B cell (primary cell): ENCODE measurements around the gene CDC42BPB. TPM values are rescaled to one million over a fixed set of nuclear protein-coding genes. Genes with fewer than 3 reads are reported as not detected.

ENCODE experiments used
- ATAC-seq: fragments of 200-7000 bp; cut with Tn5 transposase; one replicate; pipeline ENCODE4 v1.10.0; 2021; ENCODE audit warnings: low read depth, mild to moderate bottlenecking, moderate number of reproducible peaks, moderate library complexity
- CTCF ChIA-PET: fragments of 350-600 bp; sonication (Branson Sonifier 250); formaldehyde crosslinking; loops from one replicate; lab custom pipeline; 2021; ENCODE audit warnings: antibody characterized with exemption, inconsistent platforms; lab: Charles Lee
- POLR2A ChIA-PET: fragments of 350-600 bp; sonication (Branson Sonifier 250); formaldehyde crosslinking; loops from one replicate; lab custom pipeline; 2021; ENCODE audit warnings: antibody characterized with exemption; lab: Charles Lee
- DNase-seq: peaks from one replicate; pipeline ENCODE4 v3.0.0; 2013
- H2AFZ ChIP-seq: 2 replicates; pipeline ENCODE4 v1.6.1; 2012; ENCODE audit warnings: mild to moderate bottlenecking, low read depth, low read length; ENCODE audit not compliant: insufficient read depth, poor library complexity, severe bottlenecking
- H3K27ac ChIP-seq, 2 donors: 1 replicate in 1 of 2; 2 replicates in 1 of 2; pipeline ENCODE4 v1.5.1; 2012 to 2013; ENCODE audit warnings: low read length in 2 of 2, mild to moderate bottlenecking in 2 of 2, moderate library complexity in 1 of 2
- H3K27me3 ChIP-seq, 4 experiments: fragments of 200-600 bp in 1 of 4; sonication (generic) in 1 of 4; replicated peaks in 1 of 4; 1 replicate in 2 of 4; 2 replicates in 2 of 4; pipeline versions ENCODE4 v1.6.1 to v1.7.0; 2013 to 2016; ENCODE audit warnings: low read length in 3 of 4, mild to moderate bottlenecking in 2 of 4, mixed read lengths in 1 of 4, moderate library complexity in 1 of 4; ENCODE audit not compliant: insufficient read depth in 4 of 4, control insufficient read depth in 3 of 4; ENCODE audit errors: control extremely low read depth in 1 of 4
- H3K36me3 ChIP-seq, 2 experiments: replicated peaks in 1 of 2; 1 replicate in 1 of 2; 2 replicates in 1 of 2; pipeline versions ENCODE4 v1.6.1 to v1.7.1; 2013; ENCODE audit warnings: low read length in 1 of 2; ENCODE audit not compliant: insufficient read depth in 2 of 2, control insufficient read depth in 1 of 2; ENCODE audit errors: control extremely low read depth in 1 of 2, extremely low read depth in 1 of 2
- H3K4me1 ChIP-seq, 2 donors: fragments of 200-600 bp in 1 of 2; sonication (generic) in 1 of 2; 1 replicate in 1 of 2; 2 replicates in 1 of 2; pipeline versions ENCODE4 v1.5.1 to v1.6.1; 2013 to 2017; ENCODE audit warnings: low read length in 2 of 2; ENCODE audit not compliant: control insufficient read depth in 2 of 2, insufficient read depth in 2 of 2
- H3K4me2 ChIP-seq: replicated peaks from 2 replicates; pipeline ENCODE3; 2012; ENCODE audit warnings: mild to moderate bottlenecking, low read depth, low read length; ENCODE audit not compliant: poor library complexity, severe bottlenecking
- H3K4me3 ChIP-seq, 5 experiments: fragments of 200-600 bp in 1 of 5; sonication (generic) in 1 of 5; 1 replicate in 3 of 5; 2 replicates in 2 of 5; pipeline versions ENCODE4 v1.5.1 to v1.7.0; 2011 to 2016; ENCODE audit warnings: low read length in 4 of 5, mild to moderate bottlenecking in 4 of 5, low read depth in 2 of 5, control low read depth in 1 of 5, moderate library complexity in 1 of 5; ENCODE audit not compliant: insufficient read depth in 1 of 5; ENCODE audit errors: control extremely low read depth in 1 of 5, extremely low read depth in 1 of 5
- H3K79me2 ChIP-seq: fragments of 200-600 bp; sonication (generic); one replicate; pipeline ENCODE4 v1.6.0; 2016; ENCODE audit warnings: low read length; ENCODE audit not compliant: control insufficient read depth, insufficient read depth
- H3K9ac ChIP-seq: fragments of 200-600 bp; sonication (generic); 2 replicates; pipeline ENCODE4 v1.6.1; 2017; ENCODE audit warnings: mild to moderate bottlenecking, low read length, moderate library complexity
- H3K9me3 ChIP-seq, 3 donors: one replicate each; pipeline versions ENCODE4 v1.6.1 to v1.7.1; 2013; ENCODE audit warnings: low read length in 2 of 3; ENCODE audit not compliant: control insufficient read depth in 2 of 3, insufficient read depth in 1 of 3; ENCODE audit errors: control extremely low read depth in 1 of 3
- H4K20me1 ChIP-seq: 2 replicates; pipeline ENCODE4 v1.6.0; 2012; ENCODE audit warnings: mild to moderate bottlenecking, low read length; ENCODE audit not compliant: insufficient read depth, control insufficient read depth, poor library complexity, severe bottlenecking
- H3K27ac Mint-ChIP-seq: one replicate; pipeline ENCODE4 v1.8.0; 2021; ENCODE audit warnings: mixed read lengths
- H3K27me3 Mint-ChIP-seq: one replicate; pipeline ENCODE4 v1.8.0; 2021; ENCODE audit warnings: mixed read lengths
- H3K4me1 Mint-ChIP-seq: one replicate; pipeline ENCODE4 v1.8.0; 2021; ENCODE audit warnings: mixed read lengths
- H3K4me3 Mint-ChIP-seq: one replicate; pipeline ENCODE4 v1.8.0; 2021; ENCODE audit warnings: mixed read lengths
- H3K9me3 Mint-ChIP-seq: one replicate; pipeline ENCODE4 v1.8.0; 2022; ENCODE audit warnings: mixed read lengths; ENCODE audit not compliant: insufficient read depth
- EZH2 ChIP-seq: IDR thresholded peaks from 2 replicates; pipeline ENCODE4 v1.6.1; 2012; ENCODE audit warnings: borderline replicate concordance, low read depth, mild to moderate bottlenecking, moderate library complexity, low read length; ENCODE audit not compliant: insufficient read depth, poor library complexity, severe bottlenecking
- whole genome bisulfite sequencing: methylation state at CpG from one replicate; pipeline ENCODE4 v1.1.5; 2013; ENCODE audit warnings: missing lambda C conversion rate; ENCODE audit not compliant: insufficient coverage; 5-methylcytosine and 5-hydroxymethylcytosine counted together
- intact Hi-C: fragments of 100-400 bp; cut with micrococcal nuclease; formaldehyde crosslinking; loops from one replicate; pipeline ENCODE4 v1.10.0; 2022
- polyA plus RNA-seq: library from polyadenylated mRNA; depleted of rRNA; stranded (reverse); fragments of >200 nt; gene quantifications from 2 replicates; pipeline ENCODE4 v1.2.3, GENCODE V29; 2012
- total RNA-seq, 2 donors: library from RNA; stranded (reverse); fragments of 120-200 nt in 1 of 2; gene quantifications; 1 replicate in 1 of 2; 2 replicates in 1 of 2; pipeline versions ENCODE4 v1.2.3 to v1.2.4, GENCODE V29; 2013 to 2022
- TF ChIP-seq, protein P1 (sequence below): fragments of 200-600 bp; IDR thresholded peaks from one replicate; pipeline ENCODE4 v1.8.0; 2022; ENCODE audit warnings: antibody characterized with exemption, mild to moderate bottlenecking

CDC42BPB gene
- total and polyA plus RNA-seq, 2 donors (not counting 1 experiment from before 2014, with no cell fraction given): 23.9 to 52.5 TPM

DNA sequence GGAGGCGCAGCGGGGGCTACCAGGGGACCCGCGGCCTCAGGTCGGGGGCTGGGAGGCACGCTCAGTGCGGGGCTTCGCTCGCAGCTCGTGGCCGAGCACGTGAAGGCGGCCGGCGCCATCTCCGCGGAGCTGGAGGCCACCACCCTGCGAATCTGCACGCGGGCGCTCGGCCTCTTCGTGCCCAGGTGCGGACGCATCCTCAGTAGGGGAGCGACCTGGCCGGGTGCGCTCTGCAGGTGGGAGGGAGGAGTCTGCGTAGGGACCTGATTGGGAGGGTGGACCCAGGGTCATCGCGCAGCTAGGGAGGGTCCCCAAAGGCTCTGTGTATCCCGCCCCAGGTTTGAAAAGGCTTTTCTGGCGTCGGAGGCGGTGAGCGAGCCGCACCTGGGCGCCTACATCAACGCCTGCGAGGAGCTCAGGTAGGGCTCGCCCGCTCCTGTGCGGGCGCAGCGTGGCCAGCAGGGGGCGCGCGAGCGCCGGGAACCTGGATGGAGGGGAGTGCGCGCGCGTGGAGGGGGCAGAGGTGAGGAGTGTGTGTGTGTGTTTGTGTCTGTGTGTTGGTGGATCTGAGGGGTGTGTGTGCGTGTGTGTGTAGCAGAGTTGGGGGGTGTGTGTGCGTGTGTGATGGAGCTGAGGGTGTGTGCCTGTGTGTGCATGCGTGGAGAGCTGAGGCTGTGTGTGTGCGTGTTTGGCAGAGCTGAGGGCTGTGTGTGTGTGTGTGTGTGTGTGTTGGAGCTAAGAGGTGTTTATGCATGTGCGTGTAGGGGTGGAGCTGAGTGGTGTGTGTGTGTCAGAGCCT is 47.5 kb upstream of the CDC42BPB start:
- Mint-ChIP-seq H3K9me3 (no peaks in the 10 kb centered on the region), H3K27ac (peak overlapping the region; percentile 56), H3K27me3 (peaks cover 20% of the 10 kb centered on the region), H3K4me1 (peaks cover 30% of the 10 kb centered on the region), H3K4me3 (peak overlapping the region; percentile 32)
- ATAC-seq: peak; percentile 74
- CTCF ChIA-PET: interaction anchor here (0.6 to 5.4 kb wide), 46 partner anchors 8 to 1971 kb away, joined by 3 to 70 read pairs (median 4); partner anchors contain the start of genes EXOC3L4 and TNFAIP2
- Histone ChIP-seq H3K9me3 (peaks cover 0 to 13% (median 0%) of the 10 kb centered on the region in 3 donors), H3K27me3 (peaks cover 0 to 47% (median 17%) of the 10 kb centered on the region in 4 experiments), H3K27ac (no peak overlapping the region), H4K20me1 (no peaks in the 10 kb centered on the region), H3K9ac (no peak overlapping the region), H3K4me2 (peak overlapping the region; percentile 67), H2AFZ (peak overlapping the region; percentile 51), H3K4me3 (peak overlapping the region in 1 of 5 experiments; percentile 19), H3K79me2 (no peaks in the 10 kb centered on the region), H3K36me3 (no peaks in the 10 kb centered on the region), H3K4me1 (peaks cover 43 to 46% of the 10 kb centered on the region in 2 donors)
- WGBS: 8% methylated on average over 59 of the region's 59 CpGs
- peak; percentile 84 for DNase-seq
- peak; percentile 99 for TF ChIP-seq EZH2
- TF ChIP-seq, protein P1, sequence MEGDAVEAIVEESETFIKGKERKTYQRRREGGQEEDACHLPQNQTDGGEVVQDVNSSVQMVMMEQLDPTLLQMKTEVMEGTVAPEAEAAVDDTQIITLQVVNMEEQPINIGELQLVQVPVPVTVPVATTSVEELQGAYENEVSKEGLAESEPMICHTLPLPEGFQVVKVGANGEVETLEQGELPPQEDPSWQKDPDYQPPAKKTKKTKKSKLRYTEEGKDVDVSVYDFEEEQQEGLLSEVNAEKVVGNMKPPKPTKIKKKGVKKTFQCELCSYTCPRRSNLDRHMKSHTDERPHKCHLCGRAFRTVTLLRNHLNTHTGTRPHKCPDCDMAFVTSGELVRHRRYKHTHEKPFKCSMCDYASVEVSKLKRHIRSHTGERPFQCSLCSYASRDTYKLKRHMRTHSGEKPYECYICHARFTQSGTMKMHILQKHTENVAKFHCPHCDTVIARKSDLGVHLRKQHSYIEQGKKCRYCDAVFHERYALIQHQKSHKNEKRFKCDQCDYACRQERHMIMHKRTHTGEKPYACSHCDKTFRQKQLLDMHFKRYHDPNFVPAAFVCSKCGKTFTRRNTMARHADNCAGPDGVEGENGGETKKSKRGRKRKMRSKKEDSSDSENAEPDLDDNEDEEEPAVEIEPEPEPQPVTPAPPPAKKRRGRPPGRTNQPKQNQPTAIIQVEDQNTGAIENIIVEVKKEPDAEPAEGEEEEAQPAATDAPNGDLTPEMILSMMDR: peak; percentile 80
- intact Hi-C loops: loop anchor here (1.0 to 2.0 kb wide), 3 partner anchors 30 to 188 kb away; no protein-coding TSS in a partner anchor
- POLR2A ChIA-PET: interaction anchor here (0.6 kb wide), 1 partner anchor 589 kb away, joined by 7 read pairs; no protein-coding TSS in a partner anchor

DNA sequence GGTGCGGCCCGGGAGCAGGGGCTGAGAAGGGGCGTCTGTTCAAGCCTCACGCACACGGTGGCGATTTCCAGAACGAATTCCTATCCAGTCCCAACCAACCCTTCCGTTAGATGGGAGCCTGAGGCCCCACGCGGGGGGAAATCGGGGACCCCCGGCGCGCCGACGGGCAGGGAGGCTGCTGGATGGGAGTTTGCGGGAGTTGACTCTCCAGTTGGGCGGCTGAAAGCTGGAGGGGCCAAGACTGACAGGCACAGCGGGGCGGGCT is 47.0 kb upstream of the CDC42BPB start:
- CTCF ChIA-PET: interaction anchor here (0.6 to 5.4 kb wide), 41 partner anchors 9 to 1970 kb away, joined by 3 to 70 read pairs (median 4); partner anchors contain the start of genes EXOC3L4 and TNFAIP2
- no peak overlapping the region for H3K4me3 Mint-ChIP-seq
- WGBS: 28% methylated on average over 16 of the region's 20 CpGs

More for the DNA sequence above, 47.0 kb upstream of the CDC42BPB start:
- H3K36me3 ChIP-seq: no peaks in the 10 kb centered on the region
- POLR2A ChIA-PET: interaction anchor here (0.6 kb wide), 1 partner anchor 588 kb away, joined by 7 read pairs; no protein-coding TSS in a partner anchor
- peaks cover 20% of the 10 kb centered on the region for H3K27me3 Mint-ChIP-seq
- peaks cover 43 to 47% of the 10 kb centered on the region in 2 donors for H3K4me1 ChIP-seq
- TF ChIP-seq EZH2: no peak
- TF ChIP-seq, protein P1: no peak
- peaks cover 30% of the 10 kb centered on the region for H3K4me1 Mint-ChIP-seq
- no peak overlapping the region for H3K4me3 ChIP-seq
- no peak overlapping the region for H3K27ac Mint-ChIP-seq
- H3K4me2 ChIP-seq: peak overlapping the region; percentile 67
- no peak for ATAC-seq
- H3K79me2 ChIP-seq: no peaks in the 10 kb centered on the region
- H3K9me3 ChIP-seq: peaks cover 0 to 13% (median 0%) of the 10 kb centered on the region in 3 donors
- no peaks in the 10 kb centered on the region for H3K9me3 Mint-ChIP-seq
- H3K27me3 ChIP-seq: peaks cover 0 to 47% (median 17%) of the 10 kb centered on the region in 4 experiments
- no peaks in the 10 kb centered on the region for H4K20me1 ChIP-seq
- peak; percentile 46 for DNase-seq
- intact Hi-C loops: loop anchor here (2.0 kb wide), 1 partner anchor 36 kb away; no protein-coding TSS in a partner anchor
- H2AFZ ChIP-seq: peak overlapping the region; percentile 51
- no peak overlapping the region for H3K27ac ChIP-seq
- no peak overlapping the region for H3K9ac ChIP-seq
